H4 (cell line): ENCODE results near the gene OR10A2. TPM values are rescaled to one million over a fixed set of nuclear protein-coding genes. Genes with fewer than 3 reads are reported as not detected.
"Not testable (repeated sequence)": the region's sequence is repeated elsewhere in the genome, so short reads cannot be mapped to it uniquely, and the experiment has no call there.

ENCODE experiments used
- DNase-seq: peaks from one replicate; pipeline ENCODE4 v3.0.0-alpha.2; 2015; ENCODE audit warnings: low spot score
- total RNA-seq: library from RNA; depleted of rRNA; stranded (reverse); fragments of >200 nt; shearing (Covaris generic); gene quantifications from 2 replicates; pipeline ENCODE4 v1.2.3, GENCODE V29; 2014; rRNA removed

The OR10A2 gene
- total RNA-seq, 1 experiment from 2014 or later: not detected

DNA sequence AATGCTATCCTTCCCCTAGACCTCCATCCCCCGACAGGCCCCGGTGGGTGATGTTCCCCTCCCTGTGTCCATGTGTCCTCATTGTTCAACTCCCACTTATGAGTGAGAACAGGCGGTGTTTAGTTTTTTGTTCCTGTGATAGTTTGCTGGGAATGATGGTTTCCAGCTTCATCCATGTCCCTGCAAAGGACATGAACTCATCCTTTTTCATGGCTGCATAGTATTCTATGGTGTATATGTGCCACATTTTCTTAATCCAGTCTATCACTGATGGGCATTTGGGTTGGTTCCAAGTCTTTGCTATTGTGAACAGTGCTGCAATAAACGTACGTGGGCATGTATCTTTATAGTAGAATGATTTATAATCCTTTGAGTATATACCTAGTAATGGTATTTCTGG, 24.9 kb downstream of the OR10A2 start:
- not testable (repeated sequence) for DNase-seq

GRCh38 chr11:6888830-6889229, 26.0 kb downstream of the OR10A2 start:
- no peak for DNase-seq

- no peak for DNase-seq
These were observed 27.0 kb downstream of the OR10A2 start for GRCh38 chr11:6889835-6890234.

GRCh38 chr11:6892400-6892799, 29.5 kb downstream of the OR10A2 start, which contains the start of gene OR2D2:
TSS of gene OR2D2 (minus strand) at chr11:6892500. CDS start at chr11:6892500, 0 bp downstream.
- DNase-seq: no peak

- DNase-seq: no peak
These were observed 31.2 kb downstream of the OR10A2 start for GRCh38 chr11:6894097-6894496.

DNA sequence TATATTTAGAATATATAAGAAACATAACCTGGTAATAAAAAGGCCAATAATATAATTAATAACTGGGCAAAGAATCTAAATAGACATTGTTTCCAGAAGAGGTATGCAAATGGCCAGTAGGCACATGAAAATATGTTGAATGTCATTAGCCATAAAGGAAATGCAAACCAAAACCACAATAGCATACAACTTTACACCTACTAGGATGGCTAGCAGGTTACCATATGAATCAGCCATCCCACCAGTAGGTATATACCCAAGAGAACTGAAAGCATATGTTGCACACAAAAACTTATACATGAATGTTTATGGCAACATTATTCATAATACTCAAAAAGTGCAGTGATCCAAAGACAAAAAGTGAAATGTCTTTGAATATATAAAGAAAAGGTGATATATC, 32.2 kb downstream of the OR10A2 start:
- no peak for DNase-seq

DNA sequence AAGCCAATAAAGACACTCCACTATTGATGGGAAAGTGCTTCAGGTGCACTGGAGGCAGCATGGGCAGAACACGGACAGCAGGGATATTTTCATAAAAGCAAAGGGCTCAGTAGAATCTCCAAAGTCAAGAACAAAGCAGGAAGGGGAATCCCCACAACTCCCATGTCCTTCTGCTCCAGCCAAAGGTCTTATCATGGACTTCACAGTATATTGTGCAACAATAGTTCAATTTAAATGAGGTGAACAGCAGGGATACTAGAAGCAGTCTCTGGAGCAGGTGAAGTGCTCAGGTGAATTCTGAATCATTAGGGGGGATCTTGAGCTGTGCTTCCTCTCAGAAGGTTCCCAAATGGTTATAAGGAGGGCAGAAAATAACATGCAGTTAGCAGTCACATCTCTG, 36.1 kb downstream of the OR10A2 start:
- DNase-seq: no peak

- DNase-seq: no peak
These were observed 37.6 kb downstream of the OR10A2 start for GRCh38 chr11:6900327-6900999.

- not testable (repeated sequence) for DNase-seq
These were observed 41.9 kb downstream of the OR10A2 start for GRCh38 chr11:6904804-6905203.

GRCh38 chr11:6911378-6911777, 48.5 kb downstream of the OR10A2 start:
- no peak for DNase-seq

- DNase-seq: no peak
These were observed 49.1 kb downstream of the OR10A2 start for GRCh38 chr11:6911948-6912347.

DNA sequence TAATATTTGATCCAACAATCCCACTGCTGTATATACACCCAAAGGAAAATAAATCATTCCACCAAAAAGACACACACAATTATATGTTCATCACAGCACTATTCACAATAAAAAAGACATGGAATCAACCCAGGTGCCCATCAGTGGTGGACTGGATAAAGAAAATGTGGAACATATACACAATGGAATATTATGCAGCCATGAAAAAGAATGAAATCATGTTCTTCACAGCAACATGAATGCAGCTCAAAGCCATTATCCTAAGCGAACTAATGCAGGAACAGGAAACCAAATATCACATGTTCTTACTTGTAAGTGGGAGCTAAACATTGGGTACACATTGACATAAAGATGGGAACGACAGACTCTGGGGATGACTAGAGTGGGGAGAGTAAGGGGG, 56.8 kb downstream of the OR10A2 start:
- no peak for DNase-seq

DNA sequence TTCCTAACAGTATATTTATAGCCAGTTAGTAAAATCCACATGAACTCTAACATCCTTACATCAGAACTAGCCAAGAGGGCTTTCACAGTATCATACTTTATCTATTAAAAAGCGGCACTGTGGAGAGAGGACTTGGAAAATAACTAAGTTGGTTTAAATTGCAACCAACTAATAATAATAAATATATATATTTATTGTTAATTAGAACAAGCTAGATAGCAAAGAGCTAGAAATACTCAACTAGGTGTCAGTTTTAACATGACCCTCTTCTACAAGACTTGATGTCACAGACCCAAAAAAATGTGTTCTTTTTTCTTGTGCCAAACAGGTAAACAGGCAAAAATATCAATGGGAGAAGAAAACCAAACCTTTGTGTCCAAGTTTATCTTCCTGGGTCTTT, 57.8 kb downstream of the OR10A2 start, which contains the start of gene OR2D3:
TSS of gene OR2D3 (plus strand) at position 301 of the 400 bp plus-strand sequence. CDS start at position 301, 0 bp downstream.
- DNase-seq: no peak

Other genes with a start within 250 kb of the OR10A2 start
- gene TPP1, start 243.6 kb upstream of the OR10A2 start, total RNA-seq: 26.3 and 29.1 TPM in 2 replicates
- 0.08 and 0.19 TPM in 2 replicates for gene DCHS1, start 207.2 kb upstream of the OR10A2 start, total RNA-seq
- 98.8 and 99.5 TPM in 2 replicates for gene MRPL17, start 179.7 kb upstream of the OR10A2 start, total RNA-seq
- gene OR2AG2, start 91.1 kb upstream of the OR10A2 start, total RNA-seq: 0.06 and 0.84 TPM in 2 replicates
- gene OR2AG1, start 80.0 kb upstream of the OR10A2 start, total RNA-seq: not detected in 2 replicates
- 0.43 TPM in 1 of 2 replicates, not detected in the other for gene OR6A2, start 63.4 kb upstream of the OR10A2 start, total RNA-seq
- gene OR10A5, start 17.4 kb upstream of the OR10A2 start, total RNA-seq: not detected in 2 replicates
- gene OR10A4, start 13.6 kb downstream of the OR10A2 start, total RNA-seq: not detected in 2 replicates
- gene OR2D2, start 29.4 kb downstream of the OR10A2 start, total RNA-seq: not detected in 2 replicates
- gene OR2D3, start 57.9 kb downstream of the OR10A2 start, total RNA-seq: not detected in 2 replicates
- gene ZNF215, start 63.4 kb downstream of the OR10A2 start, total RNA-seq: 10.7 TPM in 2 replicates
- gene ZNF214, start 157.3 kb downstream of the OR10A2 start, total RNA-seq: 5.5 and 9.3 TPM in 2 replicates
- 0.08 and 0.19 TPM in 2 replicates for gene NLRP14, start 157.4 kb downstream of the OR10A2 start, total RNA-seq
- not detected in 2 replicates for gene RBMXL2, start 225.9 kb downstream of the OR10A2 start, total RNA-seq